Smooth muscle cell (in vitro differentiated cells): ENCODE results near the gene CHRNB1. TPM values are rescaled to one million over a fixed set of nuclear protein-coding genes. Genes with fewer than 3 reads are reported as not detected.
A peak's percentile ranks its signal among the peaks of the same experiment; 100 is the strongest.
"Not testable (repeated sequence)": the region's sequence is repeated elsewhere in the genome, so short reads cannot be mapped to it uniquely, and the experiment has no call there.

ENCODE experiments used
- DNase-seq: peaks from one replicate; lab custom pipeline; 2025; ENCODE audit not compliant: unreplicated experiment; lab: John Stamatoyannopoulos, UW
- H2AFZ ChIP-seq: fragments of 200-600 bp; sonication (generic); 2 replicates; pipeline ENCODE4 v1.6.0; 2016; ENCODE audit warnings: antibody characterized with exemption, low read depth, mild to moderate bottlenecking
- H3F3A ChIP-seq: fragments of 200-600 bp; sonication (generic); 2 replicates; pipeline ENCODE4 v1.6.0; 2017; ENCODE audit warnings: antibody characterized with exemption, low read depth
- H3K27ac ChIP-seq: fragments of 200-600 bp; sonication (generic); 2 replicates; pipeline ENCODE4 v1.5.1; 2016; ENCODE audit warnings: low read depth, mild to moderate bottlenecking
- H3K27me3 ChIP-seq: fragments of 200-600 bp; sonication (generic); 2 replicates; pipeline ENCODE4 v1.6.1; 2016; ENCODE audit warnings: low read depth, mild to moderate bottlenecking
- H3K36me3 ChIP-seq: fragments of 200-600 bp; sonication (generic); 2 replicates; pipeline ENCODE4 v1.5.1; 2016; ENCODE audit warnings: low read depth
- H3K4me1 ChIP-seq: fragments of 200-600 bp; sonication (generic); 2 replicates; pipeline ENCODE4 v1.5.1; 2016; ENCODE audit warnings: low read depth
- H3K4me2 ChIP-seq: fragments of 200-600 bp; sonication (generic); 2 replicates; pipeline ENCODE4 v1.6.0; 2016; ENCODE audit warnings: mild to moderate bottlenecking
- H3K4me3 ChIP-seq: fragments of 200-600 bp; sonication (generic); 2 replicates; pipeline ENCODE4 v1.5.1; 2016; ENCODE audit warnings: mild to moderate bottlenecking
- H3K79me2 ChIP-seq: fragments of 200-600 bp; sonication (generic); 2 replicates; pipeline ENCODE4 v1.6.0; 2016; ENCODE audit warnings: low read depth, mild to moderate bottlenecking
- H3K9ac ChIP-seq: fragments of 200-600 bp; sonication (generic); 2 replicates; pipeline ENCODE4 v1.6.0; 2016; ENCODE audit warnings: low read depth
- H3K9me3 ChIP-seq: fragments of 200-600 bp; sonication (generic); replicated peaks from 2 replicates; pipeline ENCODE4 v1.5.1; 2016; ENCODE audit warnings: low read depth
- H4K20me1 ChIP-seq: fragments of 200-600 bp; sonication (generic); 2 replicates; pipeline ENCODE4 v1.6.0; 2016; ENCODE audit warnings: low read depth
- CTCF ChIP-seq: fragments of 200-600 bp; sonication (generic); IDR thresholded peaks from 2 replicates; pipeline ENCODE4 v1.5.1; 2017; ENCODE audit warnings: borderline replicate concordance, mild to moderate bottlenecking, antibody characterized with exemption; ENCODE audit not compliant: insufficient read depth, poor library complexity, severe bottlenecking
- WGBS: methylation state at CpG from one replicate; pipeline ENCODE4 v1.1.7; 2016; ENCODE audit warnings: low lambda C conversion rate; 5-methylcytosine and 5-hydroxymethylcytosine counted together
- polyA plus RNA-seq: library from polyadenylated mRNA; unstranded; fragments of >200 nt; fragmentation: Nextera tagmentation; extraction: Ambion mirVana; gene quantifications from 2 replicates; pipeline ENCODE4 v1.2.1, GENCODE V29; 2016
- total RNA-seq: library from RNA; depleted of rRNA; stranded (reverse); fragments of >200 nt; gene quantifications from 2 replicates; pipeline ENCODE4 v1.2.3, GENCODE V29; 2014

Gene CHRNB1
- total and polyA plus RNA-seq, 2 experiments from 2014 or later, result 12.2 to 19.0 TPM

- Histone ChIP-seq H3K4me3 (peak overlapping the region; percentile 97), H3F3A (peaks cover 21% of the 10 kb centered on the region), H3K4me2 (peak overlapping the region; percentile 98), H3K79me2 (peaks cover 60% of the 10 kb centered on the region), H2AFZ (no peak overlapping the region), H3K36me3 (no peaks in the 10 kb centered on the region), H4K20me1 (peaks cover 48% of the 10 kb centered on the region), H3K4me1 (peaks cover 22% of the 10 kb centered on the region), H3K27me3 (no peaks in the 10 kb centered on the region), H3K9me3 (no peaks in the 10 kb centered on the region), H3K9ac (peak overlapping the region; percentile 99), H3K27ac (peak overlapping the region; percentile 96)
- no peak for DNase-seq
- 36% methylated on average over 23 of the region's 40 CpGs for WGBS
- no peak for TF ChIP-seq CTCF
Observed at GRCh38 chr17:7478276-7479212, 33.7 kb downstream of the CHRNB1 start.

- TF ChIP-seq CTCF, result no peak
- H3K4me1 ChIP-seq, result peaks cover 22% of the 10 kb centered on the region
- WGBS, result 3% methylated on average over 19 of the region's 92 CpGs
- peak within 1 kb of the TSS; percentile 98 for H3K4me2 ChIP-seq
- H3K27ac ChIP-seq, result peak within 1 kb of the TSS; percentile 96
- peak within 1 kb of the TSS; percentile 97 for H3K4me3 ChIP-seq
- H3K79me2 ChIP-seq, result peaks cover 51% of the 10 kb centered on the region
- peak within 1 kb of the TSS; percentile 64 for H2AFZ ChIP-seq
- peak; percentile 37 for DNase-seq
- H3K27me3 ChIP-seq, result no peaks in the 10 kb centered on the region
- H3K9ac ChIP-seq, result peak within 1 kb of the TSS; percentile 99
- H3K9me3 ChIP-seq, result no peaks in the 10 kb centered on the region
- peaks cover 21% of the 10 kb centered on the region for H3F3A ChIP-seq
- no peaks in the 10 kb centered on the region for H3K36me3 ChIP-seq
- H4K20me1 ChIP-seq, result peaks cover 39% of the 10 kb centered on the region
Observed at GRCh38 chr17:7479213-7480088, 34.6 kb downstream of the CHRNB1 start, which contains the start of gene ZBTB4. ZBTB4 (minus strand) TSS chr17:7479631; CDS start chr17:7466801, 12,830 bp downstream.

- peak overlapping the region; percentile 98 for H3K4me2 ChIP-seq
- peak overlapping the region; percentile 96 for H3K27ac ChIP-seq
- H3K4me3 ChIP-seq, result peak overlapping the region; percentile 97
- no peaks in the 10 kb centered on the region for H3K36me3 ChIP-seq
- H2AFZ ChIP-seq, result peak overlapping the region; percentile 64
- H3F3A ChIP-seq, result peaks cover 21% of the 10 kb centered on the region
- WGBS, result 18% methylated on average over 8 of the region's 8 CpGs
- peaks cover 22% of the 10 kb centered on the region for H3K4me1 ChIP-seq
- H3K9me3 ChIP-seq, result no peaks in the 10 kb centered on the region
- peaks cover 38% of the 10 kb centered on the region for H4K20me1 ChIP-seq
- no peaks in the 10 kb centered on the region for H3K27me3 ChIP-seq
- H3K9ac ChIP-seq, result peak overlapping the region; percentile 99
- no peak for TF ChIP-seq CTCF
- H3K79me2 ChIP-seq, result peaks cover 49% of the 10 kb centered on the region
- DNase-seq, result no peak
Observed at GRCh38 chr17:7480089-7480384, 35.2 kb downstream of the CHRNB1 start.

- Histone ChIP-seq H3K4me2 (peak within 1 kb of the TSS; percentile 98), H3K27ac (peak within 1 kb of the TSS; percentile 96), H3F3A (peaks cover 18% of the 10 kb centered on the region), H4K20me1 (peaks cover 38% of the 10 kb centered on the region), H3K79me2 (peaks cover 49% of the 10 kb centered on the region), H3K4me1 (peaks cover 30% of the 10 kb centered on the region), H3K9ac (peak within 1 kb of the TSS; percentile 99), H3K4me3 (peak within 1 kb of the TSS; percentile 97)
- H2AFZ ChIP-seq, H3K9me3 ChIP-seq, H3K27me3 ChIP-seq, DNase-seq, H3K36me3 ChIP-seq: not testable (repeated sequence)
- 88% methylated on average over 4 of the region's 4 CpGs for WGBS
Observed at GRCh38 chr17:7481275-7481674, 36.4 kb downstream of the CHRNB1 start, which contains the start of gene SLC35G6. SLC35G6 (plus strand) TSS chr17:7481446; CDS start chr17:7481517, 71 bp downstream.

- H3K79me2 ChIP-seq, result peaks cover 49% of the 10 kb centered on the region
- DNase-seq, H2AFZ ChIP-seq, H3K4me2 ChIP-seq, H3K9ac ChIP-seq, H3K9me3 ChIP-seq, H3K36me3 ChIP-seq, H3K27me3 ChIP-seq, H3K4me3 ChIP-seq: not testable (repeated sequence)
- H3F3A ChIP-seq, result peaks cover 10% of the 10 kb centered on the region
- peak overlapping the region; percentile 100 for H3K27ac ChIP-seq
- H3K4me1 ChIP-seq, result peaks cover 32% of the 10 kb centered on the region
- H4K20me1 ChIP-seq, result peaks cover 38% of the 10 kb centered on the region
- 91% methylated on average over 31 of the region's 31 CpGs for WGBS
Observed at GRCh38 chr17:7481842-7482741, 37.2 kb downstream of the CHRNB1 start.
